Measurements from ENCODE around the gene EEPD1. TPM values are rescaled to one million over a fixed set of nuclear protein-coding genes. Genes with fewer than 3 reads are reported as not detected.
"Not testable (repeated sequence)": the region's sequence is repeated elsewhere in the genome, so short reads cannot be mapped to it uniquely, and the experiment has no call there.

The EEPD1 gene
- total RNA-seq, 2 experiments from 2014 or later, result 1.2 to 1.3 TPM

- no peaks in the 10 kb centered on the region for H3K9me3 Mint-ChIP-seq
- no peak overlapping the region for H3K27ac Mint-ChIP-seq
- H3K36me3 Mint-ChIP-seq, result no peaks in the 10 kb centered on the region
- no peak for DNase-seq
- no peak overlapping the region for H3K4me3 Mint-ChIP-seq
- no peaks in the 10 kb centered on the region for H3K4me1 Mint-ChIP-seq (ENCODE audit: low read depth)
- POLR2A ChIA-PET, result no interaction called here
- CTCF ChIA-PET, result no interaction called here
- intact Hi-C loops (cut with micrococcal nuclease), result no loop called here
- no peaks in the 10 kb centered on the region for H3K27me3 Mint-ChIP-seq
Measured at GRCh38 chr7:36238138-36238537, 85.1 kb downstream of the EEPD1 start.

DNA sequence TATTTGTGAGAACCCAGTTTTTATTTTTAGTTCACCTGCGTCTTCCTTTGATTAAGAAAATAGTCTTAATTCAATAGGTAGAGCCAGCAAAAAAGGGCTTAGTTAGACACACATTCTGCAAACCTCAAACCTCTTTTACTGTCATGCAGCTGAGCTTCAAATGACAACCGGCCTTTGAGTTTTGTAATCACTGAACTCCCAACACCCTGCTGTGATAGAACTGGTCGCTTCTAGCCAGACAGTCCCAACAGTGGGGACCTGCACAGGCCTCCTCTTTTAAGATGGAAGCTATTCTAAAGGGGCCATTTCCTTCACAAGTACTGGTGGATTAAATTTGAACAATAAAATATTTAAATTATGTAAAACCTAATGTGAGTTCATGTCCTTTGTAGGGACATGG is 90.3 kb downstream of the EEPD1 start:
- H3K27ac Mint-ChIP-seq; CTCF ChIA-PET; POLR2A ChIA-PET; DNase-seq; H3K4me1 Mint-ChIP-seq (ENCODE audit: low read depth); H3K9me3 Mint-ChIP-seq; H3K27me3 Mint-ChIP-seq; H3K36me3 Mint-ChIP-seq; H3K4me3 Mint-ChIP-seq; intact Hi-C loops (cut with micrococcal nuclease): not testable (repeated sequence)

DNA sequence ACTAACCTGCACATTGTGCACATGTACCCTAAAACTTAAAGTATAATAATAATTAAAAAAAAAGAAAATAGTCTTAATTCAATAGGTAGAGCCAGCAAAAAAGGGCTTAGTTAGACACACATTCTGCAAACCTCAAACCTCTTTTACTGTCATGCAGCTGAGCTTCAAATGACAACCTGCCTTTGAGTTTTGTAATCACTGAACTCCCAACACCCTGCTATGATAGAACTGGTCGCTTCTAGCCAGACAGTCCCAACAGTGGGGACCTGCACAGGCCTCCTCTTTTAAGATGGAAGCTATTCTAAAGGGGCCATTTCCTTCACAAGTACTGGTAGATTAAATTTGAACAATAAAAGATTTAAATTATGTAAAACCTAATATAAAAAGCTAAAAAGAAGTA is 90.9 kb downstream of the EEPD1 start:
- H3K36me3 Mint-ChIP-seq; H3K4me3 Mint-ChIP-seq; CTCF ChIA-PET; H3K27ac Mint-ChIP-seq; H3K9me3 Mint-ChIP-seq; intact Hi-C loops (cut with micrococcal nuclease); H3K4me1 Mint-ChIP-seq (ENCODE audit: low read depth); POLR2A ChIA-PET; H3K27me3 Mint-ChIP-seq; DNase-seq: not testable (repeated sequence)

DNA sequence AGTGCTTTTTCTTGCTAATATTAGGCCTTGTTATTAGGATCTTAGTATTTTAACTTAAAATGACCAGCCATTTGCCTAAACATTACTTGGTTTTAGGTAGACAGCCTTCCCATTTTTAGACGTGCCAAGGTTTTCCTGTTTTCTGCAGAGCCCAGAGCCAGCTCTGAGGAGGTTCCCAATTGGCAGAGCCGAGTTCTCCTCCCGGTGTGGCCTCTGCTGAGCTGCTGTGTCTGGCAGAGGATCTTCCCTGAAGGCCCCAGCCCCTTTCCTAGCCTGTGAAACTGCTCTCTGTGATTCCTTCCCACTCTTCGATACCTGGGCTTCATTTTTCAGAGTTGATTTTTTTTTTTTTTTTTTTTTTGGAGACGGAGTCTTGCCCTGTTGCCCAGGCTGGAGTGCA is 91.4 kb downstream of the EEPD1 start:
- ChIA-PET POLR2A (no interaction called here), CTCF (no interaction called here)
- H3K4me3 Mint-ChIP-seq, result no peak overlapping the region
- H3K4me1 Mint-ChIP-seq (ENCODE audit: low read depth), result no peaks in the 10 kb centered on the region
- intact Hi-C loops (cut with micrococcal nuclease), result no loop called here
- DNase-seq, result no peak
- no peak overlapping the region for H3K27ac Mint-ChIP-seq
- H3K9me3 Mint-ChIP-seq, result no peaks in the 10 kb centered on the region
- no peaks in the 10 kb centered on the region for H3K27me3 Mint-ChIP-seq
- no peaks in the 10 kb centered on the region for H3K36me3 Mint-ChIP-seq

- intact Hi-C loops (cut with micrococcal nuclease), result no loop called here
- CTCF ChIA-PET, result no interaction called here
- H3K4me1 Mint-ChIP-seq (ENCODE audit: low read depth), result no peaks in the 10 kb centered on the region
- POLR2A ChIA-PET, result no interaction called here
- no peaks in the 10 kb centered on the region for H3K36me3 Mint-ChIP-seq
- no peak for DNase-seq
- H3K27me3 Mint-ChIP-seq, result no peaks in the 10 kb centered on the region
- H3K9me3 Mint-ChIP-seq, result no peaks in the 10 kb centered on the region
- no peak overlapping the region for H3K27ac Mint-ChIP-seq
- H3K4me3 Mint-ChIP-seq, result no peak overlapping the region
Measured at GRCh38 chr7:36245684-36246299, 92.7 kb downstream of the EEPD1 start.

DNA sequence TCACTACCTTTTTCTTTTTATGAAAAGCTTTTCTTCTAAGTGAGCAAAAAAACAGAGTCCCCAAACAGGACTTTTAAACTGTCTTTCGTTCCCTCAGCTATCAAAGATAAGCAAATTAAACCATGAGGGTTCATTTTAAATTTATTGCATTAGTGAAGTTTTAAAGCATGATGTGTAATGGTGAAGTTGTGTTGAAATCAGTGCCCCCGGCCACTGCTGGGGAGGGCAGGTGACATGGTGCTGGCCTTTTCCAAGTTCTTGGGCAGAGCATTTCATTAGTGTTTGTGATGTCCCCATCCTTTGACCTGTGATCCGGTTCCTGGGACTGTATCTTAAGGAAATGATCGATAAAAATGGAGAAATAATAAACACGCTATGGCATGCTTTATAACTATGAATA is 96.0 kb downstream of the EEPD1 start:
- no peak overlapping the region for H3K4me3 Mint-ChIP-seq
- H3K9me3 Mint-ChIP-seq, result peaks cover 9% of the 10 kb centered on the region
- no peaks in the 10 kb centered on the region for H3K4me1 Mint-ChIP-seq (ENCODE audit: low read depth)
- H3K27ac Mint-ChIP-seq, result no peak overlapping the region
- no peaks in the 10 kb centered on the region for H3K27me3 Mint-ChIP-seq
- intact Hi-C loops (cut with micrococcal nuclease), result no loop called here
- no peaks in the 10 kb centered on the region for H3K36me3 Mint-ChIP-seq
- POLR2A ChIA-PET, result no interaction called here
- CTCF ChIA-PET, result no interaction called here
- DNase-seq, result no peak

DNA sequence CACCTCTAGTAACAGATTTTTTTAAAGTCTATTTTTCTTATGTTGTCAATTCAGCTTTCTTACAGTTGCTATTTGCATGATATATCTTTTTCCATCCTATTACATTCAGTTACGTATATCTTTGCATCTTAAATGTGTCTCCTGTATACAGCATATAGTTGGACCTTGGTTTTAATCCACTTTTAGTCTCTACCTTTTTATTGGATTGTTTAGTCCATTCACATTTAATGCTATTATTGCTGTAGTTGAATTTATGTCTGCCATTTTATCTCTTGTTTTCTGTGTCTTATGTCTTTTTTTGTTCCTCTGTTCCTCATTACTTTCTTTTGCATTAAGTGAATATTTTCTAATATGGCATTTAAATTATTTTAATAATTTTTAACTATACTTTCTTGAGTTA is 100.6 kb downstream of the EEPD1 start:
- intact Hi-C loops (cut with micrococcal nuclease), result no loop called here

DNA sequence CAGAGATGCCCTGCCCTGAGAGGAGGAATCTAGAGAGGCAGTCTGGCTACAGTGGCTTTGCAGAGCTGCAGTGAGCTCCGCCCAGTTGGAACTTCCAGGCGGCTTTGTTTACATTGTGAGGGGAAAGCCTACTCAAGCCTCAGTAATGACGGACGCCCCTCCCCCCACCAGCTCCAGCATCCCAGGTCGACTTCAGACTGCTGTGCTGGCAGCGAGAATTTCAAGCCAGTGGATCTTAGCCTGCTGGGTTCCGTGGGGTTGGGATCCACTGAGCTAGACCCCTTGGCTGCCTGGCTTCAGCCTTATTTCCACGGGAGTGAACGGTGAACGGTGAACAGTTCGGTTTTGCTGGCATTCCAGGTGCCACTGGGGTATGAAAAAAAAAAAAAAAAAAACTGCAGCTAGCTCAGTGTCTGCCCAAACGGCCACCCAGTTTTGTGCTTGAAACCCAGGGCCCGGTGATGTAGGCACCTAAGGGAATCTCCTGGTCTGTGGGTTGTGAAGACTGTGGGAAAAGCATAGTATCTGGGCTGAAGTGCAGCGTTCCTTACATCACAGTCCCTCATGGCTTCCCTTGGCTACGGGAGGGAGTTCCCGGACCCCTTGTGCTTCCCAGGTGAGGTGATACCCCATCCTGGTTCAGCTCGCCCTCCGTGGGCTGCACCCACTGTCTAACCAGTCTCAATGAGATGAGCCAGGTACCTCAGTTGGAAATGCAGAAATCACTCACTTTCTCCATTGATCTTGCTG is 105.6 kb downstream of the EEPD1 start:
- H3K9me3 Mint-ChIP-seq, result peaks cover 30% of the 10 kb centered on the region
- peaks cover 10% of the 10 kb centered on the region for H3K36me3 Mint-ChIP-seq
- POLR2A ChIA-PET; CTCF ChIA-PET; H3K27ac Mint-ChIP-seq; intact Hi-C loops (cut with micrococcal nuclease); H3K27me3 Mint-ChIP-seq; DNase-seq; H3K4me3 Mint-ChIP-seq: not testable (repeated sequence)
- peaks cover 20% of the 10 kb centered on the region for H3K4me1 Mint-ChIP-seq (ENCODE audit: low read depth)

More for the DNA sequence above, 100.6 kb downstream of the EEPD1 start:
- peaks cover 10% of the 10 kb centered on the region for H3K36me3 Mint-ChIP-seq
- no peaks in the 10 kb centered on the region for H3K27me3 Mint-ChIP-seq
- CTCF ChIA-PET, result interaction anchor here (0.7 kb wide), 1 partner anchor 46 kb away, joined by 3 read pairs; no protein-coding TSS in a partner anchor
- H3K4me1 Mint-ChIP-seq (ENCODE audit: low read depth), result no peaks in the 10 kb centered on the region
- POLR2A ChIA-PET, result no interaction called here
- H3K4me3 Mint-ChIP-seq, result no peak overlapping the region
- no peak overlapping the region for H3K27ac Mint-ChIP-seq
- peaks cover 36% of the 10 kb centered on the region for H3K9me3 Mint-ChIP-seq
- DNase-seq, result no peak

GRCh38 chr7:36260481-36260880 is 107.4 kb downstream of the EEPD1 start:
- POLR2A ChIA-PET, result no interaction called here
- Mint-ChIP-seq H3K4me3 (no peak overlapping the region), H3K36me3 (peaks cover 6% of the 10 kb centered on the region), H3K27me3 (no peaks in the 10 kb centered on the region), H3K27ac (no peak overlapping the region), H3K9me3 (peaks cover 14% of the 10 kb centered on the region), H3K4me1 (ENCODE audit: low read depth) (peaks cover 24% of the 10 kb centered on the region)
- DNase-seq, result no peak
- intact Hi-C loops (cut with micrococcal nuclease), result no loop called here
- CTCF ChIA-PET, result no interaction called here

DNA sequence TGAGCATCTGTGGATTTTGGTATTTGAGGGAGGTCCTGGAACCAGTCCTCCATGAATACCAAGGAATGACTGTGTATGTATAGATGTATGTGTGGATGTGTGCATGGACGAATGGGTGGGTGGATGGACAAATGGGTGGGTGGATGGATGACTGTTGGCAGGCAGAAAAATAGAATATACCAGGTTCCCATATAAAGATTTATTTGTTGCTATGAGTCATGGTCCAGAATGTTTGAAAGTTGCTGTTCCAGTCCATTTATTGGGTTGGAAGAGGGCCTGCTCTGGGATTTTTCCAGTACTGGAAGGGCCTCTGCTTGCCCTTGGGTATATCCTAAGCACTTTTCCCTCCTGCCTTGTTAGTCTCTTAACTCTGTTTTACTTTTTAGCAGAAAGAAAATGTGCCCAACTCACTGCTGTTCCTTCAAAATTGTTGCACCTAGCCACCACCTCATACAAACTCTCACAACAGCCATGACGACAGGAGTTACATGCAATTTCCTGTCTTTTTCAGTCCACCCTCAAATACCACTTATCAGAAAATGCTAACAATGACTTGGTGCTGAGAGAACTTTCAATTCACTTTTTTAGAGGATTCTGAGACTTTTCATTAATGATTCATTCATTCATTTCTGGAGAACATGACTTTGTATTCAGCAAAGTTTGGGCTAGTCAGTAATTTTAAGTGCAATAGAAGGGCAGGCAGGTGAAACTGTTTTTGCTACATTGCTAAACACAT is 108.1 kb downstream of the EEPD1 start:
- intact Hi-C loops (cut with micrococcal nuclease), result no loop called here
- POLR2A ChIA-PET, result no interaction called here
- Mint-ChIP-seq H3K4me1 (ENCODE audit: low read depth) (peaks cover 26% of the 10 kb centered on the region), H3K4me3 (no peak overlapping the region), H3K27me3 (no peaks in the 10 kb centered on the region), H3K27ac (no peak overlapping the region), H3K9me3 (peaks cover 7% of the 10 kb centered on the region), H3K36me3 (no peaks in the 10 kb centered on the region)
- CTCF ChIA-PET, result no interaction called here
- DNase-seq, result no peak

DNA sequence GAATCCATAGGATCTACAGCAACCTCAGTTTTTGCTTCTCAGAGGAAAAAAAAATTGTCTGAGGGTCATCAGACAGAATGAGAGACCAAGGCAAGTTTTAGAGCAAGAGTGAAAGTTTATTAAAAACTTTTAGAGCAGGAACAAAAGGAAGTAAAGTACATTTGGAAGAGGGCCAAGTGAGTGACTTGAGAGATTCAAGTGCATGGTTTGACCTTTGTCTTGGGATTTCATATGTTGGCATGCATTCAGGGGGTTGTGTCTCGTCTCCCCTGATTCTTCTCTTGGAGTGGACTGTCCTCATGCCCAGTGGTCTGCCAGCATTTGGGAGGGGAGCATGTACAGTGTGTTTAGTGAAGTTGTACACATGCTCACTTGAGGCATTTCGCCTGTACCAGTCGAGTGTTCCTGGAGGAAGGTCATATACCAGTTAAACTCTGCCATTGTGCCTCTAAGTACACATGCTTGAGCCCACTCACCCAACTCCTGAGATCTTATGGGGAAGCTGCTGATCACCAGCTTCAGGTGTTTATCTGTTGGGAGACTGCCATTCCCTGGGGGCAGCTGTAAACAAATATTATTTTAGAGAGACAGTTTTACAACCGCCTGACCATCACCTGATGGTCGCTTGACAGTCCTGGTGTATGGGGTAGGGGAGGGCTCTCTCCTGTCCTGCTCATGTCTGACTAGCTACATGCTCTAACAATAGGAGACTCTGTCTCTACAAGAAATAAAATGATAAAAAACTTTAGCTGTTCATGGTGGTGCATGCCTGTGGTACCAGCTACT is 109.4 kb downstream of the EEPD1 start:
- no peak overlapping the region for H3K27ac Mint-ChIP-seq
- ChIA-PET POLR2A (no interaction called here), CTCF (no interaction called here)
- no peak for DNase-seq
- no peak overlapping the region for H3K4me3 Mint-ChIP-seq
- peaks cover 26% of the 10 kb centered on the region for H3K4me1 Mint-ChIP-seq (ENCODE audit: low read depth)
- no peaks in the 10 kb centered on the region for H3K27me3 Mint-ChIP-seq
- intact Hi-C loops (cut with micrococcal nuclease), result no loop called here
- H3K9me3 Mint-ChIP-seq, result no peaks in the 10 kb centered on the region
- H3K36me3 Mint-ChIP-seq, result no peaks in the 10 kb centered on the region

DNA sequence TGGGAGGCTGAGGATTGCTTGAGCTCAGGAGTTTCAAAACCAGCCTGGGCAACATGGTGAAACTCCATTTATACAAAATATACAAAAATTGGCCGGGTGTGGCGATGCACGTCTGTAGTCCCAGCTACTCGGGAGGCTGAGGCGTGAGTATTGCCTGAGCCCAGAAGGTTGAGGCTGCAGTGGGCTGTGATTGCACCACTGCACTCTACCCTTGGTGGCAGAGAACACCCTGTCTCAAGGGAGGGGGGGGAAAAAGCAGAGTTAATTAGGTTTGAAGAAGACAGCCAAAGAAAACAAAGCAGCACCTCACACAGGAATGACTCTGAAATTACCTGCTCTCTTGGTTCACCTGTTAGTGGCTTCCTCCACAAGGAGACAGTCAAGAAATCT is 110.0 kb downstream of the EEPD1 start:
- Mint-ChIP-seq H3K4me1 (ENCODE audit: low read depth) (peaks cover 26% of the 10 kb centered on the region), H3K27ac (no peak overlapping the region), H3K27me3 (no peaks in the 10 kb centered on the region), H3K36me3 (no peaks in the 10 kb centered on the region), H3K4me3 (no peak overlapping the region), H3K9me3 (no peaks in the 10 kb centered on the region)
- CTCF ChIA-PET, result no interaction called here
- POLR2A ChIA-PET, result no interaction called here
- intact Hi-C loops (cut with micrococcal nuclease), result no loop called here
- DNase-seq, result no peak

All from activated CD4-positive, alpha-beta memory T cell treated with anti-CD3 and anti-CD28 coated beads for 36 hours (primary cell).